Measurements from ENCODE around the gene UBE4A. TPM values are rescaled to one million over a fixed set of nuclear protein-coding genes. Genes with fewer than 3 reads are reported as not detected.

The UBE4A gene
- total and polyA plus RNA-seq, 10 of the 15 experiments (the other 5 are each of a cell fraction or from before 2014, with no cell fraction given): 6.2 to 39.6 (median 30.3) TPM

DNA sequence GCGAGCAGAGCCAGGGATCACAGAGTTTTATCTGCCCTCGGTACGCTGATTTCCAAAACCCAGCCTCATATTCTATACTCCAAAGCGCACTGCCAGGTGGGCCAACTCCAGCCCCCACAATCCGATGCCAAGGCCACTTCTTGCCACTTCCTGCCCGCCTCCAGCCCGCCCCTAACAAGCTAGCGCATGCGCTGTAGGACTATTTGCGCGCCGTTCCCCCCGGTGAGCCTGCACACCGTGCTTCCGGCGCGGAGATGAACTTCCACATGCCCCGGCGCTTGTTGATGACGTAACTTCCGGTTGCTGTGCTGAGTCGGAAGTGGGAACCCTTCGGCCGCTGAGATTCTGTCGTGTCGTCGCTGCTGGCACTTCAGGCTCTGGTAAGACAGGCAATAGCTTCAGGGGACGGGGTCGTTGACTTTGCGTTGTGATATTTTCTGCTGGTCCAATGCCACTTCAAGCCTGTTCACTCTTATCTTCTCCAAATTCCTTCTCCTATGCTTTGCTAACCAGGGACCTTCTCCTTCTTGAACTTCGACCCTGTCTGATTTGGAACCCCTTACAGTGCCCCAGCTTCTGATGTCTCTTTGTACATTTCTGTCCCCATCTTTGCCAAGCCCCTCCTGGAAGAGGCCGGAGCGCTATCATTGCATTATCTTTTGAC lies at the start of gene UBE4A (continued):
- TF ChIP-seq, protein P1, sequence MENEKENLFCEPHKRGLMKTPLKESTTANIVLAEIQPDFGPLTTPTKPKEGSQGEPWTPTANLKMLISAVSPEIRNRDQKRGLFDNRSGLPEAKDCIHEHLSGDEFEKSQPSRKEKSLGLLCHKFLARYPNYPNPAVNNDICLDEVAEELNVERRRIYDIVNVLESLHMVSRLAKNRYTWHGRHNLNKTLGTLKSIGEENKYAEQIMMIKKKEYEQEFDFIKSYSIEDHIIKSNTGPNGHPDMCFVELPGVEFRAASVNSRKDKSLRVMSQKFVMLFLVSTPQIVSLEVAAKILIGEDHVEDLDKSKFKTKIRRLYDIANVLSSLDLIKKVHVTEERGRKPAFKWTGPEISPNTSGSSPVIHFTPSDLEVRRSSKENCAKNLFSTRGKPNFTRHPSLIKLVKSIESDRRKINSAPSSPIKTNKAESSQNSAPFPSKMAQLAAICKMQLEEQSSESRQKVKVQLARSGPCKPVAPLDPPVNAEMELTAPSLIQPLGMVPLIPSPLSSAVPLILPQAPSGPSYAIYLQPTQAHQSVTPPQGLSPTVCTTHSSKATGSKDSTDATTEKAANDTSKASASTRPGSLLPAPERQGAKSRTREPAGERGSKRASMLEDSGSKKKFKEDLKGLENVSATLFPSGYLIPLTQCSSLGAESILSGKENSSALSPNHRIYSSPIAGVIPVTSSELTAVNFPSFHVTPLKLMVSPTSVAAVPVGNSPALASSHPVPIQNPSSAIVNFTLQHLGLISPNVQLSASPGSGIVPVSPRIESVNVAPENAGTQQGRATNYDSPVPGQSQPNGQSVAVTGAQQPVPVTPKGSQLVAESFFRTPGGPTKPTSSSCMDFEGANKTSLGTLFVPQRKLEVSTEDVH (IDR thresholded peaks at IDR 0.05; ENCODE audit: low read depth, partially characterized antibody): peak; percentile 94
- TF ChIP-seq, protein P2, sequence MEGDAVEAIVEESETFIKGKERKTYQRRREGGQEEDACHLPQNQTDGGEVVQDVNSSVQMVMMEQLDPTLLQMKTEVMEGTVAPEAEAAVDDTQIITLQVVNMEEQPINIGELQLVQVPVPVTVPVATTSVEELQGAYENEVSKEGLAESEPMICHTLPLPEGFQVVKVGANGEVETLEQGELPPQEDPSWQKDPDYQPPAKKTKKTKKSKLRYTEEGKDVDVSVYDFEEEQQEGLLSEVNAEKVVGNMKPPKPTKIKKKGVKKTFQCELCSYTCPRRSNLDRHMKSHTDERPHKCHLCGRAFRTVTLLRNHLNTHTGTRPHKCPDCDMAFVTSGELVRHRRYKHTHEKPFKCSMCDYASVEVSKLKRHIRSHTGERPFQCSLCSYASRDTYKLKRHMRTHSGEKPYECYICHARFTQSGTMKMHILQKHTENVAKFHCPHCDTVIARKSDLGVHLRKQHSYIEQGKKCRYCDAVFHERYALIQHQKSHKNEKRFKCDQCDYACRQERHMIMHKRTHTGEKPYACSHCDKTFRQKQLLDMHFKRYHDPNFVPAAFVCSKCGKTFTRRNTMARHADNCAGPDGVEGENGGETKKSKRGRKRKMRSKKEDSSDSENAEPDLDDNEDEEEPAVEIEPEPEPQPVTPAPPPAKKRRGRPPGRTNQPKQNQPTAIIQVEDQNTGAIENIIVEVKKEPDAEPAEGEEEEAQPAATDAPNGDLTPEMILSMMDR (IDR thresholded peaks at IDR 0.05 in 2 of 3, conservative IDR thresholded peaks at IDR 0.05 in 1 of 3; ENCODE audit: control insufficient read depth in 2 of 3, extremely low read depth in 1 of 3, insufficient read depth in 1 of 3, low read depth in 3 of 3, low read length in 3 of 3): no peak
- no peak; the same call in 1 of the 2 replicates for TF ChIP-seq MTA3 (IDR thresholded peaks at IDR 0.05; ENCODE audit: borderline replicate concordance, low read length)
- TF ChIP-seq CBX3 (IDR thresholded peaks at IDR 0.05; ENCODE audit: borderline replicate concordance, low read depth): no peak
- peak; percentile 58 for TF ChIP-seq SMAD1 (IDR thresholded peaks at IDR 0.05; ENCODE audit: low read depth, partially characterized antibody)
- no peak for TF ChIP-seq KDM1A (IDR thresholded peaks at IDR 0.05; ENCODE audit: borderline replicate concordance)
- TF ChIP-seq SUPT20H (IDR thresholded peaks at IDR 0.05; ENCODE audit: borderline replicate concordance, control insufficient read depth, low read depth, low read length): no peak
- TF ChIP-seq MEF2A (IDR thresholded peaks at IDR 0.05; ENCODE audit: insufficient read depth, low read depth, low read length): no peak
- no peak for TF ChIP-seq LARP7 (IDR thresholded peaks at IDR 0.05)
- TF ChIP-seq ZNF274 (IDR thresholded peaks at IDR 0.05; ENCODE audit: insufficient read depth, insufficient read length): no peak
- TF ChIP-seq CEBPZ (IDR thresholded peaks at IDR 0.05; ENCODE audit: low read depth, low read length): no peak
- TF ChIP-seq, protein P3, sequence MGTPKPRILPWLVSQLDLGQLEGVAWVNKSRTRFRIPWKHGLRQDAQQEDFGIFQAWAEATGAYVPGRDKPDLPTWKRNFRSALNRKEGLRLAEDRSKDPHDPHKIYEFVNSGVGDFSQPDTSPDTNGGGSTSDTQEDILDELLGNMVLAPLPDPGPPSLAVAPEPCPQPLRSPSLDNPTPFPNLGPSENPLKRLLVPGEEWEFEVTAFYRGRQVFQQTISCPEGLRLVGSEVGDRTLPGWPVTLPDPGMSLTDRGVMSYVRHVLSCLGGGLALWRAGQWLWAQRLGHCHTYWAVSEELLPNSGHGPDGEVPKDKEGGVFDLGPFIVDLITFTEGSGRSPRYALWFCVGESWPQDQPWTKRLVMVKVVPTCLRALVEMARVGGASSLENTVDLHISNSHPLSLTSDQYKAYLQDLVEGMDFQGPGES (IDR thresholded peaks at IDR 0.05): peak; percentile 56; the same call in 1 of the 2 replicates
- TF ChIP-seq, protein P4, sequence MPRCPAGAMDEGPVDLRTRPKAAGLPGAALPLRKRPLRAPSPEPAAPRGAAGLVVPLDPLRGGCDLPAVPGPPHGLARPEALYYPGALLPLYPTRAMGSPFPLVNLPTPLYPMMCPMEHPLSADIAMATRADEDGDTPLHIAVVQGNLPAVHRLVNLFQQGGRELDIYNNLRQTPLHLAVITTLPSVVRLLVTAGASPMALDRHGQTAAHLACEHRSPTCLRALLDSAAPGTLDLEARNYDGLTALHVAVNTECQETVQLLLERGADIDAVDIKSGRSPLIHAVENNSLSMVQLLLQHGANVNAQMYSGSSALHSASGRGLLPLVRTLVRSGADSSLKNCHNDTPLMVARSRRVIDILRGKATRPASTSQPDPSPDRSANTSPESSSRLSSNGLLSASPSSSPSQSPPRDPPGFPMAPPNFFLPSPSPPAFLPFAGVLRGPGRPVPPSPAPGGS (IDR thresholded peaks at IDR 0.05; ENCODE audit: borderline replicate concordance, insufficient read depth, low read depth, low read length, poor library complexity, severe bottlenecking): no peak
- peak; percentile 49; the same call in 1 of the 2 replicates for TF ChIP-seq MLLT1 (IDR thresholded peaks at IDR 0.05)
- TF ChIP-seq, protein P5, sequence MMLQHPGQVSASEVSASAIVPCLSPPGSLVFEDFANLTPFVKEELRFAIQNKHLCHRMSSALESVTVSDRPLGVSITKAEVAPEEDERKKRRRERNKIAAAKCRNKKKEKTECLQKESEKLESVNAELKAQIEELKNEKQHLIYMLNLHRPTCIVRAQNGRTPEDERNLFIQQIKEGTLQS (IDR thresholded peaks at IDR 0.05; ENCODE audit: borderline replicate concordance, extremely low read depth, low read depth, low read length): peak; percentile 86; the same call in 1 of the 2 replicates
